IMR-90 (cell line): ENCODE results near the gene ENAH. TPM values are rescaled to one million over a fixed set of nuclear protein-coding genes. Genes with fewer than 3 reads are reported as not detected.

Experiments
- ATAC-seq: fragments of 200-7000 bp; cut with Tn5 transposase; 2 replicates; pipeline ENCODE4 v1.9.1; 2020; ENCODE audit warnings: low read depth, mild to moderate bottlenecking, moderate library complexity
- BruUV-seq: library from RNA; stranded (reverse); fragments of 400-500 nt; replicated peaks from 2 replicates; lab custom pipeline; 2021; lab: Mats Ljungman, UMichigan
- CTCF ChIA-PET: fragments of 300-600 bp; formaldehyde crosslinking; extraction: SDS; loops from one replicate; lab custom pipeline; 2021; ENCODE audit warnings: antibody characterized with exemption; lab: Yijun Ruan, JAX
- POLR2A ChIA-PET: fragments of 300-600 bp; sonication (Branson Sonifier 250); formaldehyde crosslinking; loops from one replicate; lab custom pipeline; 2022; ENCODE audit warnings: antibody characterized with exemption; ENCODE audit not compliant: unreplicated experiment; lab: Charles Lee
- DNase-seq: peaks from one replicate; pipeline ENCODE4 v3.0.0; 2013
- H2AFZ ChIP-seq: replicated peaks from 2 replicates; pipeline ENCODE3; 2013; ENCODE audit warnings: low read length, mild to moderate bottlenecking; ENCODE audit not compliant: poor library complexity
- H2AK5ac ChIP-seq: 2 replicates; pipeline ENCODE4 v1.6.1; 2013; ENCODE audit warnings: low read depth, low read length, inconsistent platforms
- H2AK9ac ChIP-seq: replicated peaks from 2 replicates; pipeline ENCODE3; 2013; ENCODE audit warnings: mild to moderate bottlenecking, low read depth, low read length, moderate library complexity; ENCODE audit not compliant: poor library complexity
- H2BK120ac ChIP-seq: 2 replicates; pipeline ENCODE4 v1.6.1; 2013; ENCODE audit warnings: low read depth, low read length, inconsistent platforms
- H2BK15ac ChIP-seq: 3 replicates; pipeline ENCODE4 v1.6.1; 2013; ENCODE audit warnings: low read depth, low read length, inconsistent platforms
- H2BK20ac ChIP-seq: 2 replicates; pipeline ENCODE4 v1.6.1; 2013; ENCODE audit warnings: low read depth, mild to moderate bottlenecking, inconsistent platforms, low read length, moderate library complexity
- H2BK5ac ChIP-seq: 2 replicates; pipeline ENCODE4 v1.6.1; 2013; ENCODE audit warnings: mild to moderate bottlenecking, low read depth, low read length, inconsistent platforms; ENCODE audit not compliant: poor library complexity, severe bottlenecking
- H3K14ac ChIP-seq: replicated peaks from 2 replicates; pipeline ENCODE4 v1.6.1; 2013; ENCODE audit warnings: low read depth, low read length, inconsistent platforms
- H3K18ac ChIP-seq: 2 replicates; pipeline ENCODE4 v1.6.1; 2013; ENCODE audit warnings: low read depth, low read length, control low read depth
- H3K23ac ChIP-seq: 2 replicates; pipeline ENCODE4 v1.6.1; 2013; ENCODE audit warnings: low read depth, low read length, inconsistent platforms
- H3K27ac ChIP-seq: 2 replicates; pipeline ENCODE4 v1.5.1; 2013; ENCODE audit warnings: mild to moderate bottlenecking, control low read depth, low read length; ENCODE audit not compliant: insufficient read depth
- H3K27me3 ChIP-seq: 2 replicates; pipeline ENCODE4 v1.6.1; 2013; ENCODE audit warnings: low read length; ENCODE audit not compliant: control insufficient read depth, insufficient read depth
- H3K36me3 ChIP-seq: 2 replicates; pipeline ENCODE4 v1.6.1; 2013; ENCODE audit warnings: low read length, mixed read lengths; ENCODE audit not compliant: control insufficient read depth, insufficient read depth
- H3K4ac ChIP-seq: 2 replicates; pipeline ENCODE4 v1.6.1; 2013; ENCODE audit warnings: low read depth, low read length, inconsistent platforms
- H3K4me1 ChIP-seq: 2 replicates; pipeline ENCODE4 v1.6.1; 2013; ENCODE audit warnings: low read length, mixed read lengths; ENCODE audit not compliant: control insufficient read depth, insufficient read depth
- H3K4me2 ChIP-seq: 2 replicates; pipeline ENCODE4 v1.6.1; 2013; ENCODE audit warnings: low read depth, mild to moderate bottlenecking, control low read depth, low read length, moderate library complexity
- H3K4me3 ChIP-seq: 2 replicates; pipeline ENCODE4 v1.5.1; 2013; ENCODE audit warnings: low read depth, mild to moderate bottlenecking, control low read depth, low read length, moderate library complexity; ENCODE audit not compliant: insufficient read depth
- H3K56ac ChIP-seq: 2 replicates; pipeline ENCODE4 v1.6.1; 2013; ENCODE audit warnings: low read length, inconsistent platforms; ENCODE audit not compliant: insufficient read depth; ENCODE audit errors: extremely low read depth
- H3K79me1 ChIP-seq, 2 experiments: 2 replicates each; pipeline ENCODE4 v1.6.1; 2013; ENCODE audit warnings: low read length in 2 of 2, inconsistent platforms in 1 of 2, low read depth in 1 of 2
- H3K9ac ChIP-seq: 2 replicates; pipeline ENCODE4 v1.6.1; 2013; ENCODE audit warnings: low read depth, low read length, control low read depth
- H3K9me1 ChIP-seq: 2 replicates; pipeline ENCODE4 v1.6.1; 2013; ENCODE audit warnings: low read length, inconsistent platforms; ENCODE audit not compliant: insufficient read depth
- H3K9me3 ChIP-seq: 2 replicates; pipeline ENCODE4 v1.6.1; 2013; ENCODE audit warnings: low read length; ENCODE audit not compliant: control insufficient read depth, insufficient read depth
- H4K20me1 ChIP-seq: 2 replicates; pipeline ENCODE4 v1.6.1; 2013; ENCODE audit warnings: low read length, inconsistent platforms; ENCODE audit not compliant: insufficient read depth
- H4K5ac ChIP-seq: 2 replicates; pipeline ENCODE4 v1.6.1; 2013; ENCODE audit warnings: mild to moderate bottlenecking, low read depth, low read length, control low read depth
- H4K8ac ChIP-seq, 2 experiments: 2 replicates each; pipeline ENCODE4 v1.6.1; 2013; ENCODE audit warnings: low read depth in 2 of 2, low read length in 2 of 2, control low read depth in 1 of 2, inconsistent platforms in 1 of 2
- H4K91ac ChIP-seq: 2 replicates; pipeline ENCODE4 v1.6.1; 2013; ENCODE audit warnings: low read depth, low read length, inconsistent platforms; ENCODE audit not compliant: insufficient read depth
- CEBPB ChIP-seq: IDR thresholded peaks from 2 replicates; pipeline ENCODE4 v1.6.1; 2012; ENCODE audit warnings: low read depth, low read length, improper control_type of control experiment
- CHD1 ChIP-seq: IDR thresholded peaks from 2 replicates; pipeline ENCODE4 v1.6.1; 2012; ENCODE audit warnings: low read depth, low read length, improper control_type of control experiment
- CTCF ChIP-seq: conservative IDR thresholded peaks from 2 replicates; pipeline ENCODE4 v1.5.1; 2012; ENCODE audit warnings: mild to moderate bottlenecking, low read depth, low read length, improper control_type of control experiment
- ELK1 ChIP-seq: fragments of 150-350 bp; IDR thresholded peaks from 2 replicates; pipeline ENCODE4 v1.6.1; 2016; ENCODE audit warnings: low read depth, mild to moderate bottlenecking, low read length, moderate library complexity, borderline replicate concordance
- FOS ChIP-seq: fragments of 150-350 bp; IDR thresholded peaks from 2 replicates; pipeline ENCODE4 v1.6.1; 2016; ENCODE audit warnings: low read depth, low read length
- MAFK ChIP-seq: IDR thresholded peaks from 2 replicates; pipeline ENCODE4 v1.6.1; 2012; ENCODE audit warnings: low read depth, low read length, improper control_type of control experiment
- MAZ ChIP-seq: IDR thresholded peaks from 2 replicates; pipeline ENCODE4 v1.6.1; 2012; ENCODE audit warnings: low read depth, mild to moderate bottlenecking, low read length, improper control_type of control experiment, moderate library complexity, borderline replicate concordance
- NFE2L2 ChIP-seq: fragments of 150-350 bp; IDR thresholded peaks from 2 replicates; pipeline ENCODE4 v1.6.1; 2016; ENCODE audit warnings: low read depth, mild to moderate bottlenecking, low read length
- POLR2A ChIP-seq: IDR thresholded peaks from 2 replicates; pipeline ENCODE4 v1.6.1; 2012; ENCODE audit warnings: mild to moderate bottlenecking, low read depth, low read length
- RAD21 ChIP-seq: IDR thresholded peaks from 2 replicates; pipeline ENCODE4 v1.6.1; 2012; ENCODE audit warnings: low read length, improper control_type of control experiment
- RCOR1 ChIP-seq: IDR thresholded peaks from 2 replicates; pipeline ENCODE4 v1.6.1; 2012; ENCODE audit warnings: mild to moderate bottlenecking, low read length, improper control_type of control experiment; ENCODE audit not compliant: insufficient replicate concordance
- RFX5 ChIP-seq: IDR thresholded peaks from 2 replicates; pipeline ENCODE4 v1.8.0; 2012; ENCODE audit warnings: low read depth, mild to moderate bottlenecking, low read length, moderate library complexity
- SMC3 ChIP-seq: fragments of 150-350 bp; IDR thresholded peaks from 2 replicates; pipeline ENCODE4 v1.6.1; 2016; ENCODE audit warnings: low read depth, mild to moderate bottlenecking, antibody characterized with exemption, low read length, moderate library complexity
- USF2 ChIP-seq: fragments of 150-350 bp; IDR thresholded peaks from 2 replicates; pipeline ENCODE4 v1.6.1; 2017; ENCODE audit warnings: mild to moderate bottlenecking, antibody characterized with exemption, low read length, low read depth
- WGBS, 2 experiments: methylation state at CpG; one replicate each; pipeline versions ENCODE4 v1.1.5 to v1.1.7; 2013; ENCODE audit warnings: missing lambda C conversion rate in 2 of 2; ENCODE audit not compliant: insufficient read length in 1 of 2; ENCODE audit errors: extremely low coverage in 2 of 2; 5-methylcytosine and 5-hydroxymethylcytosine counted together
- dilution Hi-C: fragments of 300-500 bp; cut with HindIII; formaldehyde crosslinking; loops from one replicate; pipeline ENCODE4 v1.14.3; 2018; ENCODE audit warnings: low sequenced_read_pairs; ENCODE audit not compliant: unreplicated experiment
- in situ Hi-C: fragments of 300-500 bp; cut with MboI; formaldehyde crosslinking; loops from 3 replicates; pipeline ENCODE4 v1.14.3; 2019; ENCODE audit warnings: low sequenced_read_pairs, inconsistent platforms, mixed read lengths
- intact Hi-C: fragments of 100-400 bp; cut with micrococcal nuclease; formaldehyde crosslinking; loops from 2 replicates; pipeline ENCODE4 v1.10.0; 2022
- polyA plus RNA-seq, 3 experiments: library from polyadenylated mRNA; depleted of rRNA; stranded (reverse); fragments of >200 nt; gene quantifications; 2 replicates each; pipeline ENCODE4 v1.2.3, GENCODE V29; 2012; ENCODE audit warnings: low replicate concordance in 1 of 3
- total RNA-seq: library from RNA; depleted of rRNA; stranded (reverse); fragments of >200 nt; gene quantifications from 2 replicates; pipeline ENCODE4 v1.2.3, GENCODE V29; 2012

Gene ENAH
- total and polyA plus RNA-seq, 2 of the 4 experiments (the other 2 are of a cell fraction), result 61.3 to 86.9 TPM

GRCh38 chr1:225467193-225468020 is 185.5 kb downstream of the ENAH start:
- no peaks in the 10 kb centered on the region for H3K9me3 ChIP-seq
- WGBS, 2 experiments, result 89% methylated on average over 13 of the region's 26 CpGs; no CpG with 5 or more reads in 1 of the 2 experiments
- no peaks in the 10 kb centered on the region for H3K36me3 ChIP-seq
- no peak overlapping the region for H3K27ac ChIP-seq
- peak overlapping the region; percentile 95 for H4K5ac ChIP-seq
- ChIA-PET CTCF (no interaction called here), POLR2A (no interaction called here)
- H2BK15ac ChIP-seq, result no peak overlapping the region
- H4K20me1 ChIP-seq, result no peaks in the 10 kb centered on the region
- intact Hi-C loops, result no loop called here
- 0 out of 2 replicates have a peak overlapping the region, but pooled peaks have one; percentile 21 for H3K14ac ChIP-seq
- no TSS peak for BruUV-seq
- ATAC-seq, result no peak
- no peak overlapping the region; the same call in 1 of the 2 replicates for H2BK120ac ChIP-seq
- H3K9me1 ChIP-seq, result no peaks in the 10 kb centered on the region
- no peak overlapping the region for H3K56ac ChIP-seq
- H3K23ac ChIP-seq, result no peak overlapping the region
- no peaks in the 10 kb centered on the region for H3K79me1 ChIP-seq
- dilution Hi-C loops, result loop anchor here (25.0 kb wide), 1 partner anchor 520 kb away; the partner anchor contains the start of gene SDE2
- H2BK5ac ChIP-seq, result no peak overlapping the region
- no peak overlapping the region for H2AK9ac ChIP-seq
- no peak overlapping the region for H3K9ac ChIP-seq
- H3K4me1 ChIP-seq, result no peaks in the 10 kb centered on the region; the same call in 1 of the 2 replicates
- H3K18ac ChIP-seq, result 0 out of 2 replicates have a peak overlapping the region, but pooled peaks have one; percentile 45
- peak overlapping the region in 1 of 2 experiments; percentile 93; a peak in 3 of 4 replicates for H4K8ac ChIP-seq
- in situ Hi-C loops, result no loop called here
- no peak overlapping the region for H3K4me2 ChIP-seq
- H2BK20ac ChIP-seq, result no peak overlapping the region
- H3K4me3 ChIP-seq, result no peak overlapping the region
- H2AK5ac ChIP-seq, result no peak overlapping the region
- DNase-seq, result no peak
- H2AFZ ChIP-seq, result peak overlapping the region; percentile 89
- peaks cover 4% of the 10 kb centered on the region; the same call in 1 of the 2 replicates for H3K27me3 ChIP-seq
- H4K91ac ChIP-seq, result no peak overlapping the region
- peak overlapping the region; percentile 67 for H3K4ac ChIP-seq
- TF ChIP-seq POLR2A, result no peak
- TF ChIP-seq FOS, result no peak
- no peak for TF ChIP-seq RFX5
- no peak for TF ChIP-seq SMC3
- TF ChIP-seq NFE2L2, result no peak
- no peak for TF ChIP-seq CHD1
- TF ChIP-seq MAZ, result no peak
- TF ChIP-seq CEBPB, result no peak
- TF ChIP-seq MAFK, result no peak
- no peak for TF ChIP-seq ELK1
- TF ChIP-seq RCOR1, result no peak
- no peak for TF ChIP-seq CTCF
- no peak for TF ChIP-seq RAD21
- TF ChIP-seq USF2, result no peak
